Choroid plexus epithelial cell (primary cell): Measurements from ENCODE around the gene SMIM26.

Experiments used
- DNase-seq: peaks from one replicate; pipeline ENCODE4 v3.0.0-alpha.2; 2010; ENCODE audit warnings: low read depth
- H3K4me3 ChIP-seq: 2 replicates; pipeline ENCODE4 v1.5.1; 2011; ENCODE audit warnings: low read depth, mild to moderate bottlenecking, control low read depth, low read length, moderate library complexity
- CTCF ChIP-seq: conservative IDR thresholded peaks from 2 replicates; pipeline ENCODE4 v1.5.1; 2011; ENCODE audit warnings: low read depth, mild to moderate bottlenecking, control low read depth, inconsistent platforms, low read length, moderate library complexity

SMIM26 gene

DNA sequence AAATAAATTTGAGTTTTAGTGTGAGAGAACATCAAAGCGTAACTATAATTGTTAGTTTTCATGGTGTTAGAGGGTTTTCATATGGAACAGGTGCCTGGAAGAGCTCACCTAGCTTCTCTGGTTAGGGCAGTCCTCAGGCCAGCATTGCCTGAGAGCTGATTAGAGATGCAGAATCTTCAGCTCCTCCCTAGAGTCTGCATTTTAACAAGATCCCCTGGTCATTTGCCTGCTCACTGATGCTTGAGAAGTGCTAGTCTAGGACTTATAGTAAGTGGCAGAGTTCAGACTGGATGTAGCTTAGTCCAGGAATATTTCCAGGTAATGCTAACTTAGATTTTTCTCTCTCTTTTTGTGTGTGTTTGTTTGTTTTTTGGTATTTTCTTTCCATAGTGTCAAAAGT lies 21.7 kb upstream of the SMIM26 start:
- no peak for DNase-seq
- H3K4me3 ChIP-seq: no peak overlapping the region
- no peak for TF ChIP-seq CTCF

- H3K4me3 ChIP-seq: no peak overlapping the region
- TF ChIP-seq CTCF: no peak
- DNase-seq: no peak
These were observed 18.8 kb upstream of the SMIM26 start for GRCh38 chr20:18548465-18548864.

- TF ChIP-seq CTCF: no peak
- H3K4me3 ChIP-seq: no peak overlapping the region
- no peak for DNase-seq
These were observed 13.5 kb upstream of the SMIM26 start for GRCh38 chr20:18553746-18554145.

- peak overlapping the region; percentile 72 for H3K4me3 ChIP-seq
- peak; percentile 22 for DNase-seq
- TF ChIP-seq CTCF: no peak
These were observed 483 bp downstream of the SMIM26 start for GRCh38 chr20:18567739-18568091.

DNA sequence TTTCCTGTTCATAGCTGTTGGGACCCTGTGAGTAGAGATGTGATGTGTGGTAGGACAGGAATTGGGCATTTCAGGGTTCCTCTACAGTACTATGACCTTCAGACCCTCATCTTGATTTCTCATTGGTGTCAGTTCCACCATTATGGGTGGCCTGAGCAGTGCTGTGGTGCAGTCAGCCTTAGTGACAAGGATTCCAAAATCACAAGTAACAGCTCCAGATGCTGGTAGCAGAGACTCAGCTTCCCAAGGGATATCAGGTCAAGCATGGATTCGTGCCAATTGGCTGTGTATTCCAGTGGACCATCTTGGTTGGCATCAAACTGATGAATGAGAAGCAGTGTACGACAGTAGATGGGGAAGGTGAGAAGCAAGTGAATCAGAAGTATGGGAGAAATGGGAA lies 3.8 kb downstream of the SMIM26 start:
- no peak for DNase-seq
- H3K4me3 ChIP-seq: no peak overlapping the region
- no peak for TF ChIP-seq CTCF

DNA sequence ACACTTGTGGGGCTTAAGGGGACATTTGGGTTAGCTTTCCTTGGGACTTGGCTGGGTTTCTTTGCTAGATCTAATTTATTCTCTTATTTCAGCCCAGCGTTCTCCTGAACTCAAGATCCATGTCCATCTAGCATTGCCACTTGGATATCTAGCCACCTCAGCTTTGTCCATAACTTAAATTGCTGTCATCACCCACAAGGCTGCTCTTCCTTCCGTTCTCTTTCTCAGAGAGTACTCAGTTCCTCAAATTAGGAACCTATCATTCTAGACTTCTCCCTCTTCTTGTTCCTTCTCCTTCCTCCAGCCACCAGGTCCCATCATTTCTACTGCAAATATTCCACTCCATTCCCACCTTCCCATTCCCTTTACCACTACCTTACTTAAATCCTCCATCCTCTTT lies 4.3 kb downstream of the SMIM26 start:
- no peak overlapping the region for H3K4me3 ChIP-seq
- TF ChIP-seq CTCF: no peak
- DNase-seq: no peak

GRCh38 chr20:18577942-18578341 lies 10.7 kb downstream of the SMIM26 start:
- H3K4me3 ChIP-seq: no peak overlapping the region
- no peak for DNase-seq
- no peak for TF ChIP-seq CTCF
